HS-5 (cell line): Measurements from ENCODE around the gene BLOC1S5.
"Not testable (repeated sequence)": the region's sequence is repeated elsewhere in the genome, so short reads cannot be mapped to it uniquely, and the experiment has no call there.

ENCODE experiments used
- DNase-seq: peaks from one replicate; pipeline ENCODE4 v3.0.0-alpha.2; 2012; ENCODE audit warnings: low read depth

Gene BLOC1S5

DNA sequence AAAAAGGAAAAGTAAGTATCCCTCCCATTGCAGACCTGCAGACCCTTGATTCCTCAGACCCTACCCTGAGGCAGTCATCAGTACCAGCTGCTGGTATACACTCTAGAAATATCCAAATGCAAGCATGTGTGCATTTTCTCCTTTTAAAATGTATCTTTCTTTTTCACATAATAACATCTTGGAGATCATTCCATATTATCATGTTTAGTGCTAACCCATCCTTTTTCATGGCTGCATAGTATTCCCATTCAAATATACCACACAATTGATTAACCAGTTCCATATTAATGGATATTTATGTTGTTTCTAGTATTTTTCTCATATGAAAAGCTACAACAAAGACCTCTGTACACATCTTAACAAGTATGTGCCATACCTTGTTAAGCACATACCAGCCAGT, 70.8 kb downstream of the BLOC1S5 start:
- no peak for DNase-seq

DNA sequence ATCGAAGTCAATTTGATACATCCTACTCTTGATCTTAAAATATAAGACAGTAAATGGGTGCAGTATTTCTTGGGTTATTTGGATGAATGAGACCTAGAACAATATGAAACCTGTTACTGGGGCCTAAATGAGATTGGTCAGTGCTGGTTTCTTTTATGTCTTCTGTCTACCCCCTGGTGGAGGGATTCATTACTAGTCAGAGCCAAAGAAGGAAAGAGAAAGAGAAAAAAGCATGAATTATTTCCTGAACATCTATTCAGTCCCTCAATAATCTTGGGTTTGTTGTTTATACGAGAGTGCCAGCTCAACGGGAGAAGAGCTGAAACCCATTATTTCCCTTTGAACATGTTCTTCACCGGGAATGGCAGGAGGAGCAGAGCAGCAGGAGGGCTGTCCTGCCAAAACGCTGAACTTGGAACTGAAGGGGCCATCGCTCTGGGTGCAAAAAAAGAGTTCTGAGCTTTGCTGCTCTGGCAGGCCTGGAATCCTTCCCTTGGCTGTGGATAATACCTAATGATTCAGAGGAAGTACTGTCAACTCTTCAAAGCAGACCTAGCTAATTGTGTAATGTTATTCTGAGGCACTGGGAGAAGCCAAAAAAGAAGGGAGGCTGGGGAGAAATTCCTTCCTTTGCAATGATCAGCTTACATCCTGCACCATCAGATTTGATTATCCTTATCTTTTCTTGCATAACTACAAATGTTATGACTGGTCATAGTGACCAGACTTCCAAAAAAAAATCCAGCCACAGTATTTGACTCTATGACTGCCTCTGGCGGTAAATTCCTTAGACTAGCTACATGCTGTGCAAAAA, 72.0 kb downstream of the BLOC1S5 start:
- DNase-seq = peak; percentile 79

DNA sequence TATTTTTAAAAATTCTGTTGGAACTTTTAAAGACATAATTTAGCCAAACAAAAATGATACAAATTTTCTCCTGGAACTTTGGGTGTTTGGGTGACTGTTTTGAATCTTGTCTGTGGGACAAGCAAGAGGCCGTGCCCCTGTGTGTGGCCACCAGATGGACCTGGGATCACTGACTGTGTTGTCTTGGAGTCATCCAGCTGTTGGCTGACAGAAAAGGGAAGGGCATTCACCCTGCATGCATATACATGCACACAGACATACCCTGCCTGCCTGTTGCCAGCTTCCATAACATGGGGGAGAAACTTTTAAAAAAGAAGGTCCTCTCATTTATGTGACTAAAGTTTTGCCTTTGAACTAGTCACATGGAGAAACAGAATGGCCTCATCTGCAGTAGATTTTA, 72.7 kb downstream of the BLOC1S5 start:
- no peak for DNase-seq

DNA sequence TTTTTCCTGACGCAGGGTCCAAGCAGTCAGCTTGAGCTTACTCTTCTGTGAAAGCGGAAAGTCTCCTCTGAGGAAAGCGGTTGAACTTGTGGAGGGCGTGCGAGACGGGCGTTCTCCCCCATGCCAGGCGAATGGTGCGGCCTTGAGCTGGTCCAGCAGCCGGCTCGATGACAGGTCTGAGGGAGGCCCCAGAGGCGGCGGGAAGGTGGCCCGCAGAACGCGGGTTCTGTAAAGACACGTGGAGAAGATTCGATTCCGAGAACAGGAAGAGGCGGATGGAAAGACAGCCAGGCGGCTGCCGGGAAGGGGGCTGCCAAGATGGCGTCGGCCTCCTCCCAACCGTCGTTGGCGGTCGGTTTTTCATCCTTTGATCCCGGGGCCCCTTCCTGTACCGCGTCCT, 78.0 kb downstream of the BLOC1S5 start:
- no peak for DNase-seq

DNA sequence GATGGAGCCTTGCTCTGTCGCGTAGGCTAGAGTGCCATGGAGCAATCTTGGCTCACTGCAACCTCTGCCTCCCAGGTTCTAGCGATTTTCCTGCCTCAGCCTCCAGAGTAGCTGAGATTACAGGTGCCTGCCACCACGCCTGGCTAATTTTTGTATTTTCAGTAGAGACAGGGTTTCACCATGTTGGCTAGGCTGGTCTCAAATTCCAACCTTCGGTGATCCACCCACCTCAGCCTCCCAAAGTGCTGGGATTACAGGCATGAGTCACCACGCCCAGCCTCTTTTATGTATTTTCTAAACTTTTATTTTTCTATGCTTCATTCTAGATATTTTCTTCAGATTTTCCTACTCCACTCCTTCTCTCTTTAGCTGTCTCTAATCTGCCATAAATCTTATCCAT, 80.2 kb downstream of the BLOC1S5 start:
- not testable (repeated sequence) for DNase-seq

DNA sequence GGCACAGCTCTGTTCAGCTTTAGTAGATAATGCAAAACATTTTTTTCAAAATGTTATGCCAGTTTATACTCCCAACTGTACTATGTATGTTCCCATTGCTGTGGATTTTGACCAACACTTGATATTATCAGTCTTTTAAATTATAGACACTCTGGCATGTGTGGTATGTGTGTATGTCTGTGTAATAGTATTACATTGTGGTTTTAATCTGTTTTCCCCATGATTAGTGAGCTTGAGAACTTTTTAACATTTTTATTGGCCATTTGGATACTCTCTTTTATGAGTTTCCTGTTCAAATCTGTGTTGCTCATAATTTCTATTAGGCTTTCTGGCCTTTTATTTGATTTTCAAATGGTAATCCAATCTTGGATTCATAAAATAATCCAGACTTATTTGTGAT, 84.4 kb downstream of the BLOC1S5 start:
- DNase-seq = no peak

DNA sequence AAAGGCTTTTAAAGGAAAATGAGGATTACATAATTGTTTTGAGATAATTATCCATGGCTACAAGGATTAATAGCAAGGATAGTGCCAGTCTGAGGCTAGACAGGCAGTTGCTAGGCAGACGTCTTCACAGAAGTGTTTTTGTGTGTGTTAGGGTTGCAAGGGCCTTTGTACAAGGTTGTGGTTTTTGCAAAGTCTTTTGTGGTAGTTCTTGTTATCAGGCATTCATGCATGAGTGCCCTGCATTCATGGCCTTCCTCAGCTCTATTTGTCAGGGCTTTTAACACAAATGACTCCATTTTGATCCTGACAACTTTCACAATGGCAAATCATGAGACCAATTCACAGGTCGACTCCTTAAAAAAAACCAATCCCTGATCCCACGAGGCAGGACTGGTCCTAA, 85.5 kb downstream of the BLOC1S5 start:
- no peak for DNase-seq

DNA sequence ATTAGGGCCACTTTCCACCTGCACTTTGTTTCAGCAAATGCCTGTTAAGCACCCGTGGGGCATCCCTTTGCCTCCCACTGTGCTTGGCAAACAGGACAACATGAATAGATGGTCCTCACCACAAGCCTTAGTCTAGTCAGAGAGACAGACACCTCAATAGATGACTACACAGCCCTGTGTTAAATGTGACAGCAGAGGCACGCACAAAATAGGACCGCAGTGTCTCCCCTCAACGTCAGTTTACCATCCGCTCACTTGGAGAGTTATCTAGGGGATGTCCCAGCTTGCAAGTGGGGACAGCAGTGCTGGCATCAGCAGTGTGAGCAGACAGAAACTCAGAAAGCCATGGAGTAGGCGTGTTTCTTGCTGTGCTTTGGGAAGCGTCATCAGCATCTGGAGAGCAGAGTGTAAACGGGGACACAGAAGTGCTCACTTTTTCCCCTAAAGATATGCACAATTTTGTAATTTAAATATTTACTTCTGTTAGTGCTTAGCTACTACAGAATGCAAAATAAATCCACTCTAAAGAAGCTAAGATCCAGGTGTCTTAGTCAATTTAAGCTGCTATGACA, 87.6 kb downstream of the BLOC1S5 start:
- DNase-seq = no peak

DNA sequence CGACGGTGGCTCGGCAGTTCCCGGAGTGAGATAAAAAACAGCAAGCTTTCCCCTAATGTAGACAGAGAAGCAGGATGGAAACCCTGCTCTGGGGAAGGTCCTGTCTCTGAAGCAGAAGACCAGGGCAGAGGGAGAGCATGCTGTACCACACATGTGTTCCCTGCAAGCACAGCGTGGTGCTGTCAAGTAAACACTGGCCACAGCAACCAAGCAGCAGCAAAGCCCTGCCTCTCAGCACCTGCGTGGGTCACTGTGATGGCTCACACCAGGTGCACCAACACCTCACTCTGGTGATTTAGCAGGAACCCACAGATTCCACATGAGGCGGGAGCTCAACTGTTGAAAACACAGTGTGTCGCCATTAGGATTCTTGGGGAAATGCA, 88.4 kb downstream of the BLOC1S5 start:
- no peak for DNase-seq

DNA sequence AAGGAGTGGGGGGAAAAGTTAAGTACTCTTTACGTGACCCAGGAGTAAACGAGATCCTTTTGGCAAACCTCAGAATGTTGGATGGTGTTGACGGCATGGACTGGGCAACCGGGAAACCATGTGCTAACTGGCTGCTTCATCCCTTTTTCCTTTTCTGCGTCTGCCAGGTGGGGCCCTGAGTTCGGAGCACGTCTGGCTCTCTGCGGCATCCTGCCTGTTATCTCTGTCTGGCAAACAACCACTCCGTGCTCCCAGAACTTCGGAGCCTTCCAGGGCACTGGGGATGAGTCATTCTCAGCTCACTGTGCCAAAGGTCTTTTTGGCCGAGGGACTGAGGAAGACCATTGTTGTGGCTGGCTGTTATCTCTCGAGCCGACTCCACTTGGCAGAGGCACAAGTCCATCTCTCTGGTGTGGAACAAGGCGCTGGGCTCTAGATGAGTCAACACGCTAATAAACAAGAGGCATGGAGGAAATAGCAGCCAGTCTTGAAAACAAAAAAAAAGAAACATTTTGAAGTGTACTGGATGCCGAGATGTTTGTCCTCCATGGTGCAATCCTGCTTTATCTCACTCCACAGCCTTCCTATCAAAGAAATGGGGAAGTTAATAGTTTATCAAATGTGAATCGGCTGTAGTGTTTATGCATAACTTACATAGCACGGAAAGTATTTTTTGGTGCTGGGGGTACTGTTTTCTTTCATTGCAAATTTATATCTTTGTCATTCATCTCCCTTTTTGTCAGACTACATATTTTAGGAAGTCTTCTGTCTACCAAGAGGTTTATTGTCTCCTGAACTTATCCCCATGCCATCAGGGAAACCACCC, 89.0 kb downstream of the BLOC1S5 start:
- DNase-seq = peak; percentile 88

DNA sequence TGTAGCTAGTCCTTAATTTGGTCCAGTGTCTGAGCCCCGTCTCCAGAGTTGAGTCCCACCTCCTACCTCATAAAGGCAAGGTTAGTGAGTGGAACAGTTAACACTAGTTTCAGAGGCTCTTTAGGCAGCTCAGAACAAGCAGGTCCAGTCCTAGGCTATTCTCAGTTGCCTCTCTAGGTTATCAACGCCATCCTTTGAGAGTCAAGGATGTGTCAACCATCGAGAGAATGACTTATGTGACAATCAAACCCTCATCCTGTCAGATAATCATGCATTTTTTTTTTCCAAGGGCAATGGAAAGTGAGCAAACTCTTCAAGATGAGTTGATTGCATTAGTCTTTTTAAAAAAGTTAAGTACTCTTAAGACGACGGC, 89.6 kb downstream of the BLOC1S5 start:
- no peak for DNase-seq

DNA sequence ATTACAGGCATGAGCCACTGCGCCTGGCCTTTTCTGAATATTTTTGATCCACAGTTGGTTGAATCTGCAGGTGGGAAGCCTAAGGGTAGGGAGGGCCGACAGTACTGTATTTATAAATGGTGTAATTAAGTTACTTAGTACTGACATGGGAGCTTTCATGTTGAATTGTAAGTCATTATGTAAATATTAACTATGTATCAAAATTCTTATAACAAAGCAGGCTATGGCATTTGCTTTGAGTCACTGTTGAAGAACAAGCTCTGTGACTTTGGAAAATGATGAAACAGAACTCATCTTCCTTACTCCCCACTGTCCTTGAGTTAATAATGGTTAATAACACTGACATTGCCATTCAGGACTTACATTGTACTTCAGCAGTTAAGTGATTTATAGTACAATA, 90.6 kb downstream of the BLOC1S5 start:
- no peak for DNase-seq

DNA sequence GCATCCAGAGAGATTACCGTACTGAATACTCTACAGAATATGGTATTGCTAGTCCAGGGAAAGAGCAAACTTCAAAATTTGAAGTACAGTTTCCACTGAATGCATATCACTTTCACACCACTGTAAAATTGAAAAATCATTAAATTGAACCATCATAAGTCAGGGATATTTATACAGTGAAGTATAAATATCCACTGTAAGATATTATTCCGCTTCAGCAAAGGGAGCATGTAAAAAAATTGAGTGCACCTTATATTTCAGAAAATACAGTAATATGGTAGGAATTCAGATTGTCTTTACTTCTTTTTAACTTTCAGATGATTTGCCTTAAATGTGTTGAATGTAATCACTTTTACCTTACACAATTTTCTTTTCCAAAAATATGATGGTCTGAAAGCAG, 92.7 kb downstream of the BLOC1S5 start:
- no peak for DNase-seq

DNA sequence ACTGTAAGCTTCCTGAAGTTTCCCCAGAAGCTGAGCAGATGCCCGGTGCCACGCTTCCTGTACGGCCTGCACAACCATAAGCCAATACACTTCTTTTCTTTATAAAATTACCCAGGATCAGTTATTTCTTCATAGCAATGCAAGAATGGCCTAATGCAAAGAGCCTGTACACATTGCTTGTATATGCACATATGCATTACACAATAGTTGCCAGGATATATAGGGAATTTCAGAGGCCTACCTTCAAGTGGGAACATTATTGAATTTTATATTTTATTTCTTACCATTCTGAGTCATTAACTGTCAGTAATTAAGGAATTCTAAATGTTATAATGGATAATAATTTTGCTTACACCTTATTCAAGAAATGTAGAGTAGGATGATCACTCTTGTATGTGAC, 93.6 kb downstream of the BLOC1S5 start:
- no peak for DNase-seq
